GM06990 (cell line): ENCODE measurements around the gene PPY.

Experiments used
- DNase-seq: peaks from one replicate; pipeline ENCODE4 v3.0.0-alpha.2; 2011; ENCODE audit not compliant: insufficient read length; ENCODE audit errors: extremely low read depth
- H3K27me3 ChIP-seq: replicated peaks from 2 replicates; pipeline ENCODE4 v1.6.0; 2011; ENCODE audit warnings: low read length; ENCODE audit not compliant: control insufficient read depth, insufficient read depth
- H3K36me3 ChIP-seq: 2 replicates; pipeline ENCODE4 v1.5.1; 2011; ENCODE audit warnings: low read length; ENCODE audit not compliant: control insufficient read depth, insufficient read depth
- H3K4me3 ChIP-seq: replicated peaks from 2 replicates; pipeline ENCODE4 v1.5.1; 2011; ENCODE audit warnings: low read depth, mild to moderate bottlenecking, control low read depth, low read length
- CTCF ChIP-seq: IDR thresholded peaks from 2 replicates; pipeline ENCODE4 v1.5.1; 2011; ENCODE audit warnings: low read length, control low read depth, mild to moderate bottlenecking, inconsistent platforms; ENCODE audit not compliant: insufficient read depth, poor library complexity, severe bottlenecking

PPY gene

GRCh38 chr17:43942051-43942685 is at the start of gene PPY:
Gene PPY, minus strand, starts transcription at chr17:43942476. Its CDS starts 822 bp downstream, at chr17:43941654.
- Histone ChIP-seq H3K27me3 (no peaks in the 10 kb centered on the region; the same call in 1 of the 2 replicates), H3K36me3 (no peaks in the 10 kb centered on the region), H3K4me3 (no peak within 1 kb of the TSS)
- no peak for DNase-seq
- no peak for TF ChIP-seq CTCF

- no peak for TF ChIP-seq CTCF
- H3K36me3 ChIP-seq = no peaks in the 10 kb centered on the region
- DNase-seq = no peak
- H3K4me3 ChIP-seq = no peak overlapping the region
- H3K27me3 ChIP-seq = peaks cover 3% of the 10 kb centered on the region
Observed at GRCh38 chr17:43988301-43988700, 46.0 kb upstream of the PPY start.

GRCh38 chr17:43987131-43988021 is 45.1 kb upstream of the PPY start:
- no peaks in the 10 kb centered on the region for H3K36me3 ChIP-seq
- no peak overlapping the region for H3K4me3 ChIP-seq
- peaks cover 4% of the 10 kb centered on the region for H3K27me3 ChIP-seq
- DNase-seq = no peak
- TF ChIP-seq CTCF = no peak

GRCh38 chr17:43986225-43986981 is 44.1 kb upstream of the PPY start:
- no peak overlapping the region for H3K4me3 ChIP-seq
- TF ChIP-seq CTCF = no peak
- no peak for DNase-seq

GRCh38 chr17:43984521-43984920 is 42.2 kb upstream of the PPY start:
- H3K4me3 ChIP-seq = no peak overlapping the region
- TF ChIP-seq CTCF = no peak
- H3K27me3 ChIP-seq = peaks cover 6% of the 10 kb centered on the region
- DNase-seq = no peak
- no peaks in the 10 kb centered on the region for H3K36me3 ChIP-seq

More at GRCh38 chr17:43986225-43986981, 44.1 kb upstream of the PPY start:
- Histone ChIP-seq H3K36me3 (no peaks in the 10 kb centered on the region), H3K27me3 (peaks cover 6% of the 10 kb centered on the region)
